Upper lobe of right lung (tissue), 1 donor: ENCODE data around the gene TUBGCP2. TPM values are rescaled to one million over a fixed set of nuclear protein-coding genes. Genes with fewer than 3 reads are reported as not detected.

Experiments used
- ATAC-seq: fragments of 200-7000 bp; cut with Tn5 transposase; one replicate; pipeline ENCODE4 v1.9.1; 2020; ENCODE audit warnings: mild to moderate bottlenecking, moderate library complexity
- DNase-seq: peaks from one replicate; pipeline ENCODE4 v3.0.0-alpha.2; 2020
- H3K27ac ChIP-seq: fragments of 200-600 bp; one replicate; pipeline ENCODE4 v1.8.0; 2022
- H3K27me3 ChIP-seq: fragments of 200-600 bp; one replicate; pipeline ENCODE4 v1.8.0; 2022; ENCODE audit warnings: mild to moderate bottlenecking
- H3K36me3 ChIP-seq: fragments of 200-600 bp; one replicate; pipeline ENCODE4 v1.8.0; 2022
- H3K4me1 ChIP-seq: fragments of 200-600 bp; one replicate; pipeline ENCODE4 v1.8.0; 2022
- H3K4me3 ChIP-seq: fragments of 200-600 bp; one replicate; pipeline ENCODE4 v1.8.0; 2022; ENCODE audit warnings: mild to moderate bottlenecking
- H3K9me3 ChIP-seq: fragments of 200-600 bp; one replicate; pipeline ENCODE4 v1.8.0; 2022
- CTCF ChIP-seq: fragments of 200-600 bp; IDR thresholded peaks from one replicate; pipeline ENCODE4 v1.8.0; 2022; ENCODE audit warnings: antibody characterized with exemption
- intact Hi-C: fragments of 100-400 bp; cut with DNase I; formaldehyde crosslinking; loops from one replicate; pipeline ENCODE4 v1.11.0; 2022
- total RNA-seq: library from RNA; stranded (reverse); fragmentation: NEBNext Ultra II Directional; extraction: Animal tissue kit (Norgen Biotek cat#: 25700); gene quantifications from one replicate; pipeline ENCODE4 v1.2.1, GENCODE V29; 2021
- donor health status: DM: no; HTN: yes; CAD: no; lungs with severe emphysema.

The TUBGCP2 gene
- total RNA-seq, 1 donor from 2014 or later = 44.6 TPM

DNA sequence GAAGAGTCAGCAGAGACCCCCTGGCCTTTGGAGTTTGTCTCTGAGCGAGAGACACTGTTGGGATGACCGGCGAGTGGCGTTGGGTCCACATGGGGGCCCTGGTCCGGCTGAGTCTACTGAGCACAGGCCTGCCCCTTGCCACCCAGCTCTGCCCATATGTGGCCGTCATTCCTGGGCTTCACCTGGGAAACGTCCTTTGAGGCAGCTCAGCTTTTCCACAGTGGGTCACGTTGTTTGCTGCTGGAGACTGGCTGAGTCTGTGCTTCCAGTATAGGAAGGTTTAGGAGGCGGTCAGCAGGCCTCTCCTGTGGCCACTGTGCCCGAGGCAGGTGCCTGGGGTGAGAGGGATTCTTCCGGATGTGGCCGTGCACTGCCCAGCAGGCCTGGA is 49.1 kb downstream of the TUBGCP2 start:
- no peak overlapping the region for H3K4me3 ChIP-seq
- intact Hi-C loops = no loop called here
- H3K9me3 ChIP-seq = no peaks in the 10 kb centered on the region
- ATAC-seq = no peak
- no peak for TF ChIP-seq CTCF
- H3K27ac ChIP-seq = peak overlapping the region; percentile 86
- no peaks in the 10 kb centered on the region for H3K27me3 ChIP-seq
- peaks cover 52% of the 10 kb centered on the region for H3K4me1 ChIP-seq
- DNase-seq = no peak
- no peaks in the 10 kb centered on the region for H3K36me3 ChIP-seq

DNA sequence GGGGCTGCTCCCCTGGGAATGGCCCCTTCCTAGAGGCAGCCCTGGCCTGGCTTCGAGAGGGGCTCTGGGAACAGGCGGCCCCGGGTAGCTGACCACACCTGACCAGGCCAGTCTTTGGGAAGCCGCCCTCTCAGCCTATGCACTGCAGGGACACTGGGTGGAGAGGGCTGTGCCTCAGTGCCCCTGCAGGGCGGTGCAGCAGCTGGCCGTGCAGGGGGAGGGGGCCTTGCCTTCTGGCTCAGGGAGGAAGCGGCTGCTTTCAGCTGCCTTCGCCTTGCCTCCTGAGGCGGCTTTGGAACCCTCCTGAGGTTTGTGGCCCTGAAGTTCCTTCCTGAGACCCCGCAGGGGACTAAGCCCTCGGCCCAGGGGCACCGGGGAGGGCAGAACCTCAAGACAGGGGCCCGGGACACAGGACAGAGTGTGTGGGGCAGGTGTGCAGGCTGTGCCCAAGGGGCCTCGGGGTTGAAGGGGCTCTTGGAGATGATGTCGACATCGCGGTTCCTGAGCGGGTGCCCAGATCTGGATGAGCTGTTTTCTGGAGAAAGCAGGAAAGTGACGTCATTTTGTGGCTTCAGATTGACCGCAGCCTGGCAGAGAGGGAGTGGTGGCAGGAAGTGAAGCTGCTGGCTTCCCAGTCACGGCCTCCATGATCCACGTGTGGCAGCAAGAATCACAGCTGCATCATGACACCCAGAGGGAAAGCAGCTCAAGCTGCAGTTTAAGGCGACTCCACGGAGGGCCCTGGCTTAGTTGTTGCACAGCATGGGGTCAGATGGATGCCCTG is 49.7 kb downstream of the TUBGCP2 start:
- TF ChIP-seq CTCF = no peak
- DNase-seq = peak; percentile 92
- H3K4me1 ChIP-seq = peaks cover 49% of the 10 kb centered on the region

GRCh38 chr10:133258066-133258817 is 50.4 kb downstream of the TUBGCP2 start:
- Histone ChIP-seq H3K4me1 (peaks cover 49% of the 10 kb centered on the region), H3K27me3 (no peaks in the 10 kb centered on the region), H3K36me3 (no peaks in the 10 kb centered on the region), H3K27ac (peak overlapping the region; percentile 86), H3K4me3 (no peak overlapping the region), H3K9me3 (no peaks in the 10 kb centered on the region)
- TF ChIP-seq CTCF = no peak
- ATAC-seq (peak; percentile 34), DNase-seq (peak; percentile 87)
- intact Hi-C loops = no loop called here

More for the DNA sequence above, 49.7 kb downstream of the TUBGCP2 start:
- H3K9me3 ChIP-seq = no peaks in the 10 kb centered on the region
- peak overlapping the region; percentile 86 for H3K27ac ChIP-seq
- H3K27me3 ChIP-seq = no peaks in the 10 kb centered on the region
- no peak overlapping the region for H3K4me3 ChIP-seq
- ATAC-seq = peak; percentile 60
- H3K36me3 ChIP-seq = no peaks in the 10 kb centered on the region
- intact Hi-C loops = no loop called here

DNA sequence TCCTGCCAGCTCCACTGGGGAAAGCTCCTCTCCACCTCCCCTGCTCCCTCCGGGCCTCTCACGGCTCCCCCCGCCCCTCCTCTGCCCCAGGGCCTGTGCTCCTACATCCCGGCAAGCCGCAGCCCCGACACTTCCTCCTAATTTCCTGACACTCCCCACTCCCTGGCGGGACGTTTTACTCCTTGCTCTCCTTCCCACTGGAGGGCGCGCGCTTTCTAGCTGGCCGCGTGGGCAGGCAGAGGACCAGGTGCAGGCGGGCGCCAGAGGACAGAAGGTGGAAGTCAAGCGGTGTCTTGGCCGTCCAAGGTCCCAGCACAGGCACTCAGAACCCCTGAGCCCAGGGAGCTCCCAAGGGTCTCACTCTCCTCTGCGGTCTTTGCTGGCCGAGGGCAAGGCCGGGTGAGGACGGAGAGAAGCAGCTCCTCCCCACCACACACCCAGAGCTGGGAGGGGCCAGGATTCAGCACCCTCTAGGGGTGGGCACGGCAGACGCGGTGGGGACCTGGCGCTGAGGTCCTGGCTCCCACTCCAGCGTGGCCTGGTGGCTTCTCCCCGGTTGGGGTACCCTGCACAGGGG is 51.1 kb downstream of the TUBGCP2 start:
- Histone ChIP-seq H3K4me3 (no peak overlapping the region), H3K27ac (peak overlapping the region; percentile 86), H3K9me3 (no peaks in the 10 kb centered on the region), H3K4me1 (peaks cover 45% of the 10 kb centered on the region), H3K27me3 (no peaks in the 10 kb centered on the region), H3K36me3 (no peaks in the 10 kb centered on the region)
- ATAC-seq (peak; percentile 50), DNase-seq (peak; percentile 91)
- peak; percentile 40 for TF ChIP-seq CTCF
- intact Hi-C loops = no loop called here

- DNase-seq = no peak
- peaks cover 31% of the 10 kb centered on the region for H3K4me1 ChIP-seq
- no peaks in the 10 kb centered on the region for H3K27me3 ChIP-seq
- intact Hi-C loops = no loop called here
- H3K36me3 ChIP-seq = no peaks in the 10 kb centered on the region
- no peak for ATAC-seq
- no peak for TF ChIP-seq CTCF
- H3K4me3 ChIP-seq = no peak overlapping the region
- H3K27ac ChIP-seq = no peak overlapping the region
- H3K9me3 ChIP-seq = no peaks in the 10 kb centered on the region
These were observed 53.3 kb downstream of the TUBGCP2 start for GRCh38 chr10:133255323-133255722.
